Neuron (in vitro differentiated cells): ENCODE data around the gene FREY1.

ENCODE experiments used
- H2AFZ ChIP-seq: one replicate; pipeline ENCODE4 v1.6.1; 2013; ENCODE audit warnings: low read depth, mild to moderate bottlenecking, inconsistent platforms, low read length, moderate library complexity
- H3K27me3 ChIP-seq: one replicate; pipeline ENCODE4 v1.6.1; 2013; ENCODE audit warnings: low read length; ENCODE audit not compliant: insufficient read depth
- H3K36me3 ChIP-seq: one replicate; pipeline ENCODE4 v1.6.1; 2013; ENCODE audit warnings: low read length; ENCODE audit not compliant: insufficient read depth
- H3K4me1 ChIP-seq: one replicate; pipeline ENCODE4 v1.6.1; 2013; ENCODE audit warnings: low read length; ENCODE audit not compliant: insufficient read depth
- H3K4me3 ChIP-seq: 2 replicates; pipeline ENCODE4 v1.5.1; 2013; ENCODE audit warnings: mild to moderate bottlenecking, low read length, moderate library complexity
- H3K9me3 ChIP-seq: one replicate; pipeline ENCODE4 v1.6.1; 2013; ENCODE audit warnings: low read length

Gene FREY1

DNA sequence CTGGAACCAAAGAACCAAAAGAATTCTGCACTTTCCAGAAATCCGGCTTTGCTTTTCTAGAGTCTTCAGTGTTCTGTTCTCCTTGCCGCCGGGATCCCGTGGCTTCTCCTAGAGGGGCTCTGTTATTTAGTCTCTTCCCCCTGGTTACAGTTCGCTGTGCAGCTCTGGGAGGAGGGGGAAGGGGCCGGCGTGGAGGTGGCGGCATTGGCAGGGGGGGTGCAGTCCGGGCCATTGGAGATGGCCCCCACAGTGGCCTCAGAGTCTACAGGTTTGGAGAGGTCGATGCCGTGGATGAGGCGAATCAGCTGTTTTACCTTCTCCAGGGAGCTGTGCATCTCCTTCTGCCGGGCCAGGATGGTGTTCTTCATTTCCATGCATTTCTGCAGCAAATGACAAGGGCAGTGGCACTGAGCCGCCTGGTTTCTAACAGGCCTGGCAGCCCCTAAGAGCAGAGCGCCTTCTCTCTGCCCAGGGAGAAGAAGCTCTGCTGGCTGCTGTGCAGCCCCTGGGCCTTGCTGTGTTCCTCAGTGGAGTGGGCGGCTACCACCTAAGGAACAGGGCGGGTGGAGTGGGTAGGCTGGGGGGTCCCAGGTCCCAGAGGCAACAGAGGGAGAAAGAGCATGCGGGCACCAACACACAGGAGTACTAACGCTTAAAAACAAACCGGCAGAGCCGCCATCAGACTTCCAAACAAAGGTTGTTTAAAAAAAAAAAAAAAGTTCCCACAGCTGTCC lies 26.9 kb upstream of the FREY1 start:
- no peaks in the 10 kb centered on the region for H3K9me3 ChIP-seq
- no peaks in the 10 kb centered on the region for H3K27me3 ChIP-seq
- no peak overlapping the region for H3K4me3 ChIP-seq
- no peaks in the 10 kb centered on the region for H3K4me1 ChIP-seq
- peaks cover 40% of the 10 kb centered on the region for H3K36me3 ChIP-seq
- H2AFZ ChIP-seq: no peak overlapping the region

DNA sequence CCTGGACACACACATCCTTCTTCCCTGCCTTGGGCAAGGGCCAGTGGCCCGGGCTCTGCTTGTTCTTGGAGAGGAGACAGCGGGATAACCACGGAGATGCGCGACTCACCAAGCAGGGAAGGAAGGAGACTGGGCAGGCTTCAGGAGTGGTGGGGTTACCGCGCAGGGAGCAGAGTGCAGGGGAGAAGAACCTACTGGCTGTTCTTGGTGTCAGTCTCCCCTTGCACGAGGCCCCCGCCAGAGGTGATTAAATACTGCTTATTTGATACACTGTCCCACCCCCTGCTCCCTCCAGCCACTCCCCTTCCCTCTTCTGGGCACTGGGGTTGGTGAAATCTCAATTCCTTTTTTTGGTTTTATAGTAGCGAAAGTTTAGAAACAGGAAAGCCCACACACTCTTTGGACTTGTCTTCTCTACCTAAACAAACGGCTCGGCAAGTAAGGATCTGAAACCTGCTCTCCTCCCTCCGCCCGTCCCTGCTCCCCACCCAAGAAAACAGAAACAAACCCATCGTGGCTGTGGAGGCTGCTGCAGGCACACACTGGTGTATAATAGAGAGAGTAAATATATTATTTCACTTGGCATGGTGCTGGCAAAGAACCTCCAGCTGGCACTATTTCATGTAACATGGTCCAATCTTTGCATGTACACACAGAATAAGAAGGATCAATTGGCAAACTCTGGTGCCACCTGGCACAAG lies 26.2 kb upstream of the FREY1 start:
- no peak overlapping the region for H3K4me3 ChIP-seq
- H3K4me1 ChIP-seq: no peaks in the 10 kb centered on the region
- H2AFZ ChIP-seq: no peak overlapping the region
- H3K9me3 ChIP-seq: no peaks in the 10 kb centered on the region
- peaks cover 40% of the 10 kb centered on the region for H3K36me3 ChIP-seq
- no peaks in the 10 kb centered on the region for H3K27me3 ChIP-seq

DNA sequence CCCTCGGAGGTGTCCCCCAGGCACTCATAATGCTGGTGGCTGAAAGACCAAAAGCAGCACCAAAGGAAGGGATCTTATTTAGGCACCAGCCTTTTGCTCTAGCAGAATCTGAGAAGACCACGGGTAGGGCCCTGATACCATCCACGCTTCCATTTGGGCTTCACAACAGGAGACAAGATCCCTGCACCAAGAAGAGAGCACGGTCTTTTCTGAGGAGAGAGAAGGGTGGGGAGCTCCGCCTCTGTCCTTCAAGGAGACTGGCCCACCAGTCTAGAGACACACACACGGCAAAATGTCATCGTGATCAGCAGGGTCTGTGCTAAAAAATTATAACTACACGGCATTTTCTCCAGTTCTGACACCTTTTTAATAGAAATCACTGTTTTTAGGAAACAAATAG lies 25.1 kb upstream of the FREY1 start:
- H3K36me3 ChIP-seq: peaks cover 35% of the 10 kb centered on the region
- H3K4me3 ChIP-seq: no peak overlapping the region
- no peaks in the 10 kb centered on the region for H3K27me3 ChIP-seq
- H3K9me3 ChIP-seq: no peaks in the 10 kb centered on the region
- H2AFZ ChIP-seq: no peak overlapping the region
- no peaks in the 10 kb centered on the region for H3K4me1 ChIP-seq

DNA sequence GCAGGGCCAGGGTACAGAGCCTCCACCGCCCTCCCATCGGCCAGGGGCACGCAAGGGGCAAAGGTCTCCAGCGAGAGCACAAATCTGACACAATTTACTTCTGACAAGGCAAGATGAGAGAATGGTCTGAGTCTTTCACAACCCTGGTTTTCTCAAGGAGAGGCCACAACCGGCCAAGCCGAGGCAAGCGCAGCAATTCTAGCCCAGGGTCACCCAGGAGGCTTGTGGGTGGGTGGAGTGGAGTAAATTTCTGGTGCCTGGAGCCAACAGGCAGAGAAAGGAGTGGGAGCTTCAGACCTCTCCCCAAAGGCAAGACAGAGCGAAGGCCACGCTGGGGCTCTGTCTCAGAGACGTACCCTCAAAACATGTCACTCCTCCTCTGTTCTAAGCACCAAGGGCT lies 24.7 kb upstream of the FREY1 start:
- Histone ChIP-seq H3K4me3 (no peak overlapping the region), H3K4me1 (no peaks in the 10 kb centered on the region), H3K27me3 (no peaks in the 10 kb centered on the region), H2AFZ (no peak overlapping the region), H3K9me3 (no peaks in the 10 kb centered on the region), H3K36me3 (peaks cover 35% of the 10 kb centered on the region)

DNA sequence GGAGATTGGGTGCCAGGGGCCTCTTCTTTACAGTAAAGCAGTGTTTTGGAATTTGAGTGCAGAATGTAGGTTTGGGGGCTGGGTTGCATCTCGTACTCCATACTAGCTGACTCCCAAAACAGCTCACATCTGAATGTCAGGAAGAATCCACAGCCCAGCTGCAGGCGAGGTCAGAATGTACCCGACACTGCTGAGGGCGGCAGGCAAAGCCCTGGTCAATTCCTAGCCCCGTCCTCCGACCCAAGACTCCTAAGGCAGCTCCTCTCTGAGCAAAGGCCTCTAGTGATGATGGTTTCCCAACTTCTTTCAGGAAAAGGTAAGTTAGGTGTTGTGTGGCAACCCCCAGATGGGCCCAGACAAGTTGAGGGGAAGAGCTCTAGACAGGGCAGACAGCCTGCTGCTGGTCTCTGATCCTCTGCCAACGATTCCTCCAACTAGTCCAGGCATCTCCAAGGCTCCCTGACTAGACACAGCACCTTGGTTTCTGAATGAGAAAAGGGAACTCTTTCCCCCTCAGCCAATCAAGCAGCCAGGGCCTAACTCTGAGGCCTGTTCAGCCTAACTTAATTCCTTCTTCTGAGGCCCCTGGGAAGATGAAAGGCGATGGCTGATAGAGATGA lies 24.0 kb upstream of the FREY1 start:
- Histone ChIP-seq H3K36me3 (peaks cover 35% of the 10 kb centered on the region), H3K4me1 (no peaks in the 10 kb centered on the region), H2AFZ (no peak overlapping the region), H3K4me3 (no peak overlapping the region), H3K27me3 (no peaks in the 10 kb centered on the region), H3K9me3 (no peaks in the 10 kb centered on the region)

DNA sequence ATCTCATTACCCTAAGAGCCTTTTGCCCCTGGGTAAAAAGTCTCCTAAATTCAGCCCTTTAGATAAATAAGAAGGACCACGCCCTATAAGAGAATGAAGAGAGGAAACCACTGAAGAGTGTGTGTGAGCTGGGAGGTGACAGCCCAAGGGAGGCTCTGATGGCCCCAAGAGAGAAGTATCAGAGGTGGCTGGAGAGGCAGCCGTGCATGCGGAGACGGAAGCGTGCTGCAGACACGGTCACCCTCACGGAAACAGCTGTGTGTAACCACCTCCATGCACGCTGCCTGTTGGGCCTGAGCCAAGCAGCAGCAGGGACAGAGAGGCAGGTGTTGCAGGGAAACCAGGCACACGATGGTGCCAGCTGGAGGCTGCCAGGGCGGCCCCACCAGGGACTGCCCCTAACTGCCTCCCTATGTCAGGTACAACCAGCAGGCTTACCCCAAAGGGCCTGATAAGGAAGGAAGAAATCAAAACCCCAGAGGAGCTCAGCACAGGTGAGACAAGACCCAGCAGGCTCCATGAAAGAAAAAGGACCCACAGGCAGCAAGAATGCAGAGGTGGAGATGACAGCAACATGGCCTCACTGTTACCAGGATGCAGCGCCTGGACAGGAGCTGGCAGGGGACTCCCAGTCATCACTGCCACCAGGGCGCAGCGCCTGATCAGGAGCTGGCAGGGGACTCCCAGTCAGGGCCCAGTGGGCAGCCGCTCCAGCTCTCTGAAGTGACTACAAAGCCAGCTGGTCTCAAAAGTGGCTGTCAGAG lies 23.1 kb upstream of the FREY1 start:
- Histone ChIP-seq H2AFZ (no peak overlapping the region), H3K4me1 (no peaks in the 10 kb centered on the region), H3K4me3 (no peak overlapping the region), H3K27me3 (no peaks in the 10 kb centered on the region), H3K9me3 (no peaks in the 10 kb centered on the region), H3K36me3 (peaks cover 28% of the 10 kb centered on the region)

DNA sequence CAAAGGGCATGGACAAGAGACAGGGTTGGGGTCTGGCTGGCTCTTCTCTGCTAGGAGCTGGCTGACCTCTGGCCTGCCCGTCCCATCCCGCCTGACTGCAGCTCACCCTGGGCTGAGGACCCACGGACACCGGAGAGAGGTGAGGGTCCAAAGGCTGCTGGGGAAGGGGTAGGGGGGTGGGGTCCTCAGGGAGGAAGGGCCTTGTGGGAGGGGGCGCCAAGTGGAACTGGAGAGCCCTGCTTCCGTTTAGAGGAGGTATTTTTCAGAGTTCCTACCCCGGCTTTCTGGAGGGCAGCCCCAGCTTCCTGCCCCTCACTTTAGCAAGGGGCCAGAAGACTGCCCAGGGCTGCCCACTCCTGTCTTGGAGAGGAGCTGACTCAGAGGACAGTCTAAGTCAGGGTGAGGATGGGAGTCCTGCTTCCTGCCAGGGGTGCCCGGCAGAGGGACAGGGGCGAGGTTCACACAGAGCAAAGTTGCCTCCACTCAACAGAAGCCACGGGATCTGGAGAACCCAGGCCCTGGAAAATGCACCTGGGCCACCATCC lies 22.5 kb upstream of the FREY1 start:
- Histone ChIP-seq H3K27me3 (peaks cover 6% of the 10 kb centered on the region), H3K36me3 (peaks cover 22% of the 10 kb centered on the region), H2AFZ (no peak overlapping the region), H3K4me1 (no peaks in the 10 kb centered on the region), H3K9me3 (no peaks in the 10 kb centered on the region), H3K4me3 (no peak overlapping the region)

DNA sequence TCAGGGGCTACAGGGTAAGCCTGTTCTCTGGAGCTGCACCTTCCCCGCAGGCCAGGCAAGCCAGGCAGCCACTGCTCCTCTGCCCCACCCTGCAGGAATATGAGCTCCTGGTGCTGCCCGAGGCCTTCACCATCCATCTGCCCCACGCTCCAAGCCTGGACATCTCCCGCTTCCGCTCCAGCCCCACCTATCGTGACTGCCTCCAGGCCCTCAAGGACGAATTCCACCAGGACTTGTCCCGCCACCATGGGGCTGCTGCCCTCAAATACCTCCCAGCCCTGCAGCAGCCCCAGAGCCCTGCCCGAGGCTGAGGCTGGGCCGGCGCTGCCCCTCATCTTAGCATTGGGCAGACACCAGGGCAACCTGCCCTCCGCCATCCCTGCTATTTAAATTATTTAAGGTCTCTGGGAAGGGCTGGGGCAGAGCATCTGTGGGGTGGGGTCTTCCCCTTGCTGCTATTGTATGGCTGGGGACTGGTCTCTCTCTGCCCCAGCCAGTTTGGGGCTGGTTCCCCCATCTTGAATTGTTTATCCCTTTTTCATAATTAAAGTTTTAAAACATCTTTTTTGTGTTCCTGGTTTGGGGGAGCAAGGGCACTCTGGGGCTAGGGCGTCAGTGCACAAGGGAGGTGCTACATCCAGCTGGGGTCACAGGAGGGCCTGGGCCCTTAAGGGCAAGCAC lies 21.6 kb upstream of the FREY1 start:
- H3K4me1 ChIP-seq: no peaks in the 10 kb centered on the region
- no peak overlapping the region for H3K4me3 ChIP-seq
- no peak overlapping the region for H2AFZ ChIP-seq
- H3K36me3 ChIP-seq: peaks cover 13% of the 10 kb centered on the region
- H3K9me3 ChIP-seq: no peaks in the 10 kb centered on the region
- peaks cover 13% of the 10 kb centered on the region for H3K27me3 ChIP-seq

DNA sequence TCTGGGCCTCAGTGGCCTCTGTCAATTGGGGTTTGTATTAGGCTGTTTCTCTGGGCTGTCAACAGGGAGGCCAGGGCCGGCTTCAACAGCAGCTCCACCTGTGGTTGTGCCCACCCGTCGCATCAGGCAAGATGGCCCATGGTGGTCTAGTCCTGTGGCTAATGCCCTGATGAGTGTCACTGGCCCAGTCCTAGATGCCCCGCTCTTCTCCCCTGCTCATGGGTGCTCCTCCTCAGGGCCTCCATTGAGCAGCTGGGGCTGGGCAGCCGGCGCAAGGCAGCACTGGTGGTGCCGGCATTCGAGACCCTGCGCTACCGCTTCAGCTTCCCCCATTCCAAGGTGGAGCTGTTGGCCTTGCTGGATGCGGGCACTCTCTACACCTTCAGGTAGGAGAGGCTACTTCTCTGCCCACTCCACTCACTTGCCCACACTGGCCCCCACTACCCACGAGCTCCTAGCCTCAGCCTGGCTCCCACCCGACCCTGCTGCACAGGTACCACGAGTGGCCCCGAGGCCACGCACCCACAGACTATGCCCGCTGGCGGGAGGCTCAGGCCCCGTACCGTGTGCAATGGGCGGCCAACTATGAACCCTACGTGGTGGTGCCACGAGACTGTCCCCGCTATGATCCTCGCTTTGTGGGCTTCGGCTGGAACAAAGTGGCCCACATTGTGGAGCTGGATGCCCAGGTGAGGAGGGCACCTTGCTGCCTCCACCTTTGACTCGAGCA lies 20.8 kb upstream of the FREY1 start:
- Histone ChIP-seq H2AFZ (no peak overlapping the region), H3K27me3 (peaks cover 19% of the 10 kb centered on the region), H3K4me1 (no peaks in the 10 kb centered on the region), H3K9me3 (no peaks in the 10 kb centered on the region), H3K4me3 (no peak overlapping the region), H3K36me3 (peaks cover 5% of the 10 kb centered on the region)

DNA sequence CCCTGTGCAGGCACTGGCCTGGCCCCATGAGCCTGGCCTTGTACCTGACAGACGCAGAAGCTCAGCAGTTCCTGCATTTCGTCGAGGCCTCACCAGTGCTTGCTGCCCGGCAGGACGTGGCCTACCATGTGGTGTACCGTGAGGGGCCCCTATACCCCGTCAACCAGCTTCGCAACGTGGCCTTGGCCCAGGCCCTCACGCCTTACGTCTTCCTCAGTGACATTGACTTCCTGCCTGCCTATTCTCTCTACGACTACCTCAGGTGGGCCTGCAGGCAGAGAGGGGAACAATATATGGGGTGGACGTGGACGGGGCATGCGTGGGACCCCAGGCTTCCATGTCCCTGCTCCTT lies 20.2 kb upstream of the FREY1 start:
- Histone ChIP-seq H3K27me3 (peaks cover 24% of the 10 kb centered on the region), H3K4me1 (no peaks in the 10 kb centered on the region), H2AFZ (no peak overlapping the region), H3K4me3 (no peak overlapping the region), H3K36me3 (peaks cover 4% of the 10 kb centered on the region), H3K9me3 (no peaks in the 10 kb centered on the region)

DNA sequence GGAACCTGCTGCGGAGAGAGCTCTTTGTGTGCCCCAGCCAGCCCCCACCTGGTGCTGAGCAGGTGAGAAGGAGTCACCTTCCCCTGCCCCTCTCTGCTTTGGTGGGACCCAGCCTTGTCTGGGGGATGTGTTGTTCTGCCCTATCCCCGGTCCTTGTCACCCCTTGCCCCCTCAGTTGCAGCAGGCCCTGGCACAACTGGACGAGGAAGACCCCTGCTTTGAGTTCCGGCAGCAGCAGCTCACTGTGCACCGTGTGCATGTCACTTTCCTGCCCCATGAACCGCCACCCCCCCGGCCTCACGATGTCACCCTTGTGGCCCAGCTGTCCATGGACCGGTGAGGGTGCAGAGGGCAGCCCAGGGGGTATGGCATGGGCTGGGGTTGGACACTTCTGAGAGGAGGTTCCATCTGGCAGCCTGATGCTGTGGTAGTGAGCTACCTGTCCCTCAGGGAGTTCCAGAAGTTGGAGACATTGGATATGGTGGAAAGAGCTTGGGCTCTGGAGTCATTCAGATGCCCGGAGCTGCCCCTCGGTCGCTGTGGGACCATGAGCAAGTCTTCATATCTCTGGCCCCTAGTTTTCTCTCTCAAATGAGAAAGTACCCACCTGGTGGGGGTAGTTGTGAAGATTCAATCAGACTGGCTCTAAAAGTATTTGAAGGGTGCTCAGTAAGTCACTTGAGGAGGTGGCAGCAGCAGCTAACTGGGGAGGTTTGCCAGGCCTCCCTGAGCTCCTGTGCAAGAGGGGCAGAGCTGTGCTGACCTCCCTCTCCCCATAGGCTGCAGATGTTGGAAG lies 19.7 kb upstream of the FREY1 start:
- no peaks in the 10 kb centered on the region for H3K36me3 ChIP-seq
- peaks cover 4% of the 10 kb centered on the region for H3K4me1 ChIP-seq
- peaks cover 30% of the 10 kb centered on the region for H3K27me3 ChIP-seq

More for the DNA sequence above, 19.7 kb upstream of the FREY1 start:
- Histone ChIP-seq H3K4me3 (no peak overlapping the region), H2AFZ (no peak overlapping the region), H3K9me3 (no peaks in the 10 kb centered on the region)
